ENCODE measurements around the gene WDR33. TPM values are rescaled to one million over a fixed set of nuclear protein-coding genes. Genes with fewer than 3 reads are reported as not detected.
A peak's percentile ranks its signal among the peaks of the same experiment; 100 is the strongest.

The WDR33 gene
- total RNA-seq, 4 donors from 2014 or later: 25.8 to 35.3 (median 33.3) TPM

GRCh38 chr2:127733113-127733815 lies 77.7 kb downstream of the WDR33 start:
- Histone ChIP-seq H3K27me3 (no peaks in the 10 kb centered on the region), H3K9me3 (no peaks in the 10 kb centered on the region), H3K4me1 (peaks cover 13 to 23% (median 18%) of the 10 kb centered on the region in 4 donors), H3K36me3 (peaks cover 0 to 6% (median 0%) of the 10 kb centered on the region in 4 donors), H3K4me3 (peak overlapping the region; percentile 37 to 46 (median 44)), H3K27ac (replicated peaks in 1 of 4) (peak overlapping the region; percentile 58 to 70 (median 66))
- intact Hi-C loops (cut with DNase I): no loop called here
- WGBS: 66% methylated on average over 6 of the region's 6 CpGs
- DNase-seq (ENCODE audit: extremely low spot score): no peak
- TF ChIP-seq POLR2AphosphoS5 (IDR thresholded peaks at IDR 0.05) (no peak), CTCF (IDR thresholded peaks at IDR 0.05) (no peak), POLR2A (IDR thresholded peaks at IDR 0.05; ENCODE audit: low read depth) (no peak), EP300 (IDR thresholded peaks at IDR 0.05) (no peak)

GRCh38 chr2:127726158-127726880 lies 84.7 kb downstream of the WDR33 start:
- H3K27ac ChIP-seq (replicated peaks in 1 of 4): no peak overlapping the region

GRCh38 chr2:127722807-127723206 lies 88.2 kb downstream of the WDR33 start:
- 69% methylated on average over 3 of the region's 3 CpGs for WGBS
- H3K27ac ChIP-seq (replicated peaks in 1 of 4): no peak overlapping the region
- no peak for TF ChIP-seq EP300 (IDR thresholded peaks at IDR 0.05)
- TF ChIP-seq POLR2A (IDR thresholded peaks at IDR 0.05; ENCODE audit: low read depth): no peak
- TF ChIP-seq POLR2AphosphoS5 (IDR thresholded peaks at IDR 0.05): no peak
- TF ChIP-seq CTCF (IDR thresholded peaks at IDR 0.05): no peak
- intact Hi-C loops (cut with DNase I): no loop called here
- H3K4me3 ChIP-seq: no peak overlapping the region
- H3K4me1 ChIP-seq: peaks cover 0 to 18% (median 2%) of the 10 kb centered on the region in 4 donors
- DNase-seq (ENCODE audit: extremely low spot score): no peak
- H3K27me3 ChIP-seq: no peaks in the 10 kb centered on the region
- H3K36me3 ChIP-seq: peaks cover 45 to 68% (median 49%) of the 10 kb centered on the region in 4 donors
- H3K9me3 ChIP-seq: no peaks in the 10 kb centered on the region

More at GRCh38 chr2:127726158-127726880, 84.7 kb downstream of the WDR33 start:
- DNase-seq (ENCODE audit: extremely low spot score): no peak
- peaks cover 12 to 34% (median 19%) of the 10 kb centered on the region in 4 donors for H3K36me3 ChIP-seq
- no peaks in the 10 kb centered on the region for H3K9me3 ChIP-seq
- WGBS: 94% methylated on average over 6 of the region's 6 CpGs
- peaks cover 0 to 18% (median 2%) of the 10 kb centered on the region in 4 donors for H3K4me1 ChIP-seq
- H3K4me3 ChIP-seq: no peak overlapping the region
- intact Hi-C loops (cut with DNase I): no loop called here
- TF ChIP-seq EP300 (IDR thresholded peaks at IDR 0.05) (no peak), CTCF (IDR thresholded peaks at IDR 0.05) (no peak), POLR2AphosphoS5 (IDR thresholded peaks at IDR 0.05) (no peak), POLR2A (IDR thresholded peaks at IDR 0.05; ENCODE audit: low read depth) (no peak)
- no peaks in the 10 kb centered on the region for H3K27me3 ChIP-seq

GRCh38 chr2:127721978-127722355 lies 89.0 kb downstream of the WDR33 start:
- H3K4me3 ChIP-seq: no peak overlapping the region
- 98% methylated on average over 2 of the region's 2 CpGs for WGBS
- no peak overlapping the region for H3K27ac ChIP-seq (replicated peaks in 1 of 4)
- no peak for DNase-seq (ENCODE audit: extremely low spot score)
- H3K4me1 ChIP-seq: peaks cover 0 to 18% (median 2%) of the 10 kb centered on the region in 4 donors
- H3K27me3 ChIP-seq: no peaks in the 10 kb centered on the region
- intact Hi-C loops (cut with DNase I): no loop called here
- TF ChIP-seq POLR2A (IDR thresholded peaks at IDR 0.05; ENCODE audit: low read depth) (no peak), POLR2AphosphoS5 (IDR thresholded peaks at IDR 0.05) (no peak), EP300 (IDR thresholded peaks at IDR 0.05) (no peak), CTCF (IDR thresholded peaks at IDR 0.05) (no peak)
- H3K9me3 ChIP-seq: no peaks in the 10 kb centered on the region
- H3K36me3 ChIP-seq: peaks cover 45 to 73% (median 50%) of the 10 kb centered on the region in 4 donors
